GM19397 (cell line): Measurements from ENCODE around the gene KIRREL3.

ENCODE experiments used
- ATAC-seq: cut with Tn5 transposase; IDR thresholded peaks from one replicate; pipeline ENCODE4 v1.9.1; 2021; ENCODE audit warnings: mild to moderate bottlenecking, moderate library complexity; ENCODE audit not compliant: unreplicated experiment

KIRREL3 gene

DNA sequence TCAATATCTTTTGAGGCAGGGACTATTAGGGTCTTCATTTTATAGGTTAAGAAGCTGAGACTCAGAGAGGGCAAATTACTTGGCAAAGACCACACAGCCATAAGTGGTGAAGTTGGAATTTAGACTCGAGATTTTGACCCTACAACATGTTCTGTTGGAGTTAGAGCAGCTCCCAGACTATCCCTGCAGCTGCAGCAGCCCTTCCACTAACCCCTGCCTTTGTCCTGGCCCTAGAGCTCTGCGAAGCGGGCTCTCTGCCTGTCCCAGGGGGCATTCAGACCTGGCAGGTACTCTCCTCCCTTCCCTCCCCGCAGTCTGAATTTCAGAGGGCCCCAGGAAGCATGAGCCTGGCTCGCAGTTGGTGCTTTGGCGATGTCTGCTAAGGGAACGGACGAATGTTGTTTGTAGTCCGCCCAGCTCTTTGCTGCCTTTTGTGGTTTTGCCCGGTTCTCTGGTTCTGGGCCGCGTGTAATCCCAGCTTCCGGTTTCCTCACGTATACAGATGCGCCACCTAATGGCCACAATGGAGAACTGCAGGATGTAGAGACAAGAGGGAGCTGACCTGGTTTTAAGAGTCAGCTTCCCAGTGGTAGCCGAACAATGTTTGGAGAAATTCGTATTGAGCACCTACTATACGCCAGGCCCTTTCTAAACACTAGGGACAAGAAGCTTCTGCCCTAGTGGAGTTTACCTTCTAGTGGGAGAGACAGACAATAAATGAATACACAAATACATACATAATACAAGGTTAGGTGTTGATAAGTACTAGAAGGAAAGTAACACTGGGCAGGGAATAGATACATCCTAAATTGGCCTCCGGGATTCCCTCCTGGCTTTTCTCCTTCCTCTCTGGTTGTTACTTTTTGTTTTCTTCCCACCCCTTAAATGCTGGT lies 519.9 kb downstream of the KIRREL3 start:
- peak; percentile 68 for ATAC-seq

DNA sequence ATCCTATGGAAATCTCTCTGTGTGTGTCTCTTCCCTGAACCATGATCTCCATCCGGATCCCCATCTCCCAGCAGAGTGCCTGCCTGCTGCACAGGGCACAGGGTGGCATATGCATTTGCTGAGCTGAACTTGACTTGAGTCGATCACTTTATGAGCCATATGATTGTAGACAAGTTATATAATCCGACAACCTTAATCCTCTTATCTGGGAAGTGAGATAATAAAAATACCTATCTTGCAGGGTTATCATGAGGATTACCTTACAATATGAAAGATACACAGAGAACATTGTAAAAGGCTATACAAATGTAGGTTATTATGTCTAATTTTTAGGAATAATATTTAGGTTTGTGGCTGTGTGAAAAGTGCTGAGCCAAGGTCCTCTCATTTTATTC lies 520.6 kb downstream of the KIRREL3 start:
- ATAC-seq, result no peak

DNA sequence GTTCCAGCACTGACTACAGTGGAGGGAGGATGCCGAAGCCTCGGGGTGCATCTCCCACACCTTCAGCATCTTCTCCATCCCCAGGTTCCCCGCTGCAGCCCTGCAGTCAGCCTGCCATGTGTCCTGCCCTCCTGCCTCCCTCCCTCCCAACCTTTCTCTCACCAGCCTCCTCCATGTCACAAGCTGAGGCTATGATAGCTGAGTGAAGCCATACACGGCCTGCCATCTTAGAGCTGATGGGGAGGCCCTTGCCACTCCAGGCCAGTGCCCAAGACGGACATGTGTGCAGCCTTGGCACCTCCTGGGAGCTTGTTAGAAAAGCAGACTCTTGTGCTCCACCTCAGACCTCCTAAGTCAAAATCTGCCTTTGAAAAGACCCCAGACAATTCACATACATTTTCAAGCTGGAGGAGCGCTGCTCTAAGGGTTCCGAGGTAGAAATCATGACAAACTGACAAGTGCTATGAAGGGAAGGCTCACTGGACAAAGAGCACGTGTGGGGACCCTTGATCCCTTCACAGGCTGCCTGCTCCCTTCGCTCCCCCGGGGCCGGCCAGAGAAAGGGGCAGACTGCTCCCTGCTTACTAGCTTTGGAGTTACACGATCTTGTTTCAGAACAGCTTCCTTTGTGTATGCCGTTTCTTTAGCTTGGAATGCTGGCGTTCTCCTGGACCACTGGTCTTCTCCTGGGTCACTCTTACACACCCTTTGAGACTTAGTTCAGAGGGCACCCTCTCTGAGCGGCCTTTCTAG lies 521.2 kb downstream of the KIRREL3 start:
- ATAC-seq, result no peak

DNA sequence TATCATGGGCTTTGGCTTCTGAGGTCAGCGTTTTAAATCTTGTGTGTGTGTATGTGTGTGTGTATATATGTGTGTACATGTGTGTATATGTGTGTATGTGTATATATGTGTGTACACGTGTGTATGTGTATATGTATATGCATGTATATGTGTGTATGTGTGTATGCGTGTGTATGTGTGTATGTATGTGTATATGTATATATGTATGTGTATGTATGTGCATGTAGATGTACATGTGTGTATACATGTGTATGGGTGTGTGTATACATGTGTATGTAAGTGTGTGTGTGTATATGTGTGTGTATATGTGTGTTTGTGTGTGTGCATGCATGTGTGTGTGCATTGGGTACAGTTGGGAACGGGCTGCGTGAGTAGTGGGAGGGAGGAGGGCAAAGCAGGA lies 522.1 kb downstream of the KIRREL3 start:
- no peak for ATAC-seq

DNA sequence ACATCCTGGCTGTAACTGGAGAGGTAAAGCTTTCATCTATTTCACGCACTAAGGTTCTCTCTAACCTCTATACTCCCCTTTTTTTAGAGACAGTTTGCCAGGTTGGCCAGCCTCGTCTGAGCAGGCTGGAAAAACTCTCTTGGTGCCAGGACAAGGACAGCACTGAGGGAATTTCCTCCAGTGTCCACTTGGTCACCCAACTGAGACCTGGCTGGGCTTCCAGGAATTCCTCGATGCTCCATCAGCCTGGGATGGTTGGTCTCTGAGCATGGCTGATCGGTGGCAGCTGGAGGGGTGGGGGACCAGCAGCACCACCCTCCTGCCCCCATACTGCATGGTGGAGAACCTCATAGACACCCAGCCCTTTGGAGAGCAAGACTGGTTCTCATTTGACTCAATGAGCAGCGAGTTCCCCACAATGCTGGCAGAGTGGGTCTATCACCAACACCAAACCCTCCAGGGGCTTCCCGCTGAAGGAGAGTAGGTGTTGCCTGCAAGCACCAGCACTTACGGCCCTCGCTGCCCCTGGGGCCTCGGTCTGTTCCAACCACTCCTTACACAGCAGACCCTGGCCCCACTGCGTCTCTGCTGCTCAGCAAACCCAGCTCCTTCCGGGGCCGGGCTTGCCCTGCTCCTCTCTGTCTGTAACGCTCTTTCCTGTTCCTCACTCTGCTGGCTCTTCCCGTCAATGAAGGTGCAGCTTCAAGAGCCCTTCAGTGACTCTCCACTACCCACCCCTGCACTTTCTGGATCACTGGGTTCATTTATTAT lies 522.9 kb downstream of the KIRREL3 start:
- no peak for ATAC-seq

DNA sequence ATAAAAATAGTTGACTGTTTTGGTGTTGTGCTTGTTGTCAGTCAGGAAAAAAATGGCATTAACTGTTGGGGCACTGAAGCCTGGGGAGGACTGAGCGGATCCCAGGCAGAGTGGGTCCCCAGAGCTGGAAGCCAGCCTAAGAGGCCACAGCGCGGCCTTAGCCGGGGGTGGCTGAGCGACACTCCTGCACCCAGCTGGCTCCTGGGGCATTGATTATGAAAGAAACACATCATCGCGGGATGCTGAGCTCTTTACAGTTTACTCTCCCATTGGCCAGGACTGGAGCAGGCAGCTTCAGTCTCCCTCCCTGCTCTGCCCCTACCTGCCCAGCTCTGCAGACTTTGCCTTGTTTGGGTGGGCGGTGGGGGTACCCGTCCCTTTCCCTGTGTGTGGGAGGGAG lies 523.6 kb downstream of the KIRREL3 start:
- ATAC-seq, result no peak

DNA sequence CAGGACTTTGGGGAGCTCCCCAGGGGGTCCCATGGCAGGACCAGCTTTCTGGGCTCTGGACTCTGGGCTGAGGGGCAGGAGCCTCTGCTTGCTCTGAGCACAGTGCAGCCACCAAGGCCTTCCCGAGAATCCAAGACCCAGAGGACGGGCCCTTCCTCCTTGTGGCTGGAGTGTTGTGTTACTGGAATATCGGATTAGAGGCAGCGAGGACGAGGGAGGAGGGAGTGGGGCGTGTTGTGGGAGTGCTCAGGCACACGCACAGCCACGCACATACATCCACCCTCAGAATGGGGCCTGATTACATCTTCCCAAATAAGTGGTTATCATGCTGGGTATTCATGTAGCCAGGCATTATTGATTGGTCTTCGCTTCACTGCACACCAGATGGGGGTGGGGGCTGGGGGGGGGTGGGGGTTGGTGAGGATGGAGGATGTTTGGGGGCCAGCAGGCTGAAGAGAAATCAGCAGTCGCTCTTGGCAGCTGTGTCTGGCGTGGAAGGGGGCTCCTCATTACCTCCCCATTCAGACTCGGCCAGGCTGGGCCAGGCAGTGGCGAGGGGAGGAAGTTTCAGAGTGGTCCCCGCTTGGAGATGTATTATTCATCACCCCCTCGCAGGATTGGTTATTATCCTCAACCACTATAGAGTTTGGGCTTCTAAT lies 524.2 kb downstream of the KIRREL3 start:
- ATAC-seq, result no peak

DNA sequence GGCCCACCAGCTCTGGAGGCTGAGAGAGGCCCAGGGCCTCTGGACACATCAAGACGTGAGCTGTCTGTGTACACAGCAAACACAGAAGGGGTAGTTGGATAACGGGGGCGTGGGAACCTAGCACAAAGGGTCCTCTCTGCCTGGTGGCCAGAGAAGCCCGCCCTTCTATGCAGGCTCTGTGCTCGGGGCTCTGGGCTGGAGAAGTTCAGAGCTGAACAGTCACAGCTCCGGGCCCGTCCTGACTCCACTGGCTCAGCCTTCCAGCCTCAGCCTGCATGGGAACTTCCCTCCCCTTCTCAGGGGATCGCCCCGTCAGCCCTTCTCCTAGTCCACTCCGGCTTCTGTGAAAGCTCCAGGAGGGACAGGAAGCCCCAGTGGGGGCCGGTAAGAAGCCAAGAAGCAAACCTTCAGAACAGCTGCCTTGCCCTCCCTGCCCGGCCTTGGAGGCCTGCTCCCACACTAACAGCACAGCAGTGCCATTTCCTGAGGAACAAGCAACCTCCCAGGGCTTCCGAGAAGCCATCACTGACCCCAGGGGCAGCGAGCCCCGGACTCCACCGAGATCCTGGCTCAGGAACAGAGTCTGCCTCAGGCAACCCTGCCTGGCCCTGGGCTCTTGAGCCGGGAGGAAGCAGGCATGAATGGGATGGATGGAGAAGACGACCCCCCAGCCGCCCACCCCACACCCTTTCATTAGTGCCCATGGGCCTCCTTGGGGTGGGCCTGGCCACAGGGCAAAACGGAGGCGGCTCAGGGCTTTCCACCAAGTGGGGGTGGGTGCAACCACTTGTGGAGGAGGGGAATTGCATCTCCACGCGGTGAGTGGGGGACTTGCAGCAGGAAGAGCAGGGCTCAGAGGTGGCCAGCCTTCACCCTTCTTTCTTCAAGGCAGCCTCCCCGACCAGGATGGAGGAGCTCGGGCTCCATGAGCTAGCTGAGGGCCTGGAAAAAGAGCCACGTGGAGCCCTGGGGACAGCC lies 525.3 kb downstream of the KIRREL3 start:
- no peak for ATAC-seq

DNA sequence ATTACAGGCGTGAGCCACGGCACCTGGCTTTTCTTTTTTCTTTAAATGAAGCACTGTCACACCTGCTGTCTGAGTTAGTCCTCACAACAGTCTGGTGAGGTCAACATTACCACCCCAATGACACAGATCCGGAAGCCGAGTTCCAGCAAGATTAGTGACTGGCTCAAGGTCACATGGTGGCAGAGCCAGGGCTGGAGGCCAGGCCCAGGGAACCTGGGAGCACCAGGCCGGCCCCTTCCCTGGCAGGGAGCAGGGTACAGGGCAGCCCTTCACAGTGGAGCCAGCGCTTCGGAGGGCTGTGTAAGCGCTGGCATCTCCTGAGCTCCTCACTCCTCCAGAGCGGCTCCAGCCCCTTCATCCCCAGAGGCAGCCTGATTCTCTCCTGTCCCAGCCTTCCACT lies 526.4 kb downstream of the KIRREL3 start:
- ATAC-seq, result no peak

DNA sequence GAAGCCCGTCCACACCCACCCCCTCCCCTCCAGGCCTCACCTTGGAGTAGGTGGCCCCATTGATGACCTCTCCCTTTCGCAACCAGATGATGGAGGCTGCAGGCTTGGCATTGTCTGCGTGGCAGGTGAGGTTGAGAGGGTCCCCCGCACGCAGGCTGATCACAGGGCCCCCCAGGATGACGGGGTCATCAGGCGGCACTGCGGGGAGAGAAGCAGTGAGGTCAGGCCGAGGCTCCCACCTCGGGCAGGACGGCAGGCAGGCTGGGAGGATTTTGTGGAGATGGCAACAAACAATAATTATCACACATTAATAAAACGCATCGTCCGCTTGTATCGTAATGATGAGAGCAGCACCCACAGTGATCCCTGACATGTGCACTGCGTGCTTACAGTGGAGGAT lies 527.3 kb downstream of the KIRREL3 start:
- no peak for ATAC-seq

DNA sequence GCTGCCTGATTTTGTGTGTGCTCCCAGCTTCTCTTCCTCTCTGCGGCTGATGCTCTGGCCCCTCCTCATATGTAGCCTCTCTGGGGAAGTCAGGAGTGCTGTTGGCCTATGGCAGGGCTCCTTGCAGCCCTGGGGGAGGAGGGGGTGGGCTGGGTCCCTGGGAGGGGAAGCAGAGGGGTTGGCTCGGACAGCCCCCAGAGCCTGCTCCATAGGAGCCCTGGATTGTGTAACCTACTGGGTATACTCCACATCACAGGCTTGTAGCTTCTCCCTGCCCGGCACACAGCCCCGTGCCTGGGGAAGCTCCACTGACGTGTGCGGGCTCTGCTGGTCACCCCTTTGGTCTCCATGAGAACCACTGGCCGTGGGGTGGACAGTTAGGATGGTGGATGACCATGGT lies 531.3 kb downstream of the KIRREL3 start:
- no peak for ATAC-seq

DNA sequence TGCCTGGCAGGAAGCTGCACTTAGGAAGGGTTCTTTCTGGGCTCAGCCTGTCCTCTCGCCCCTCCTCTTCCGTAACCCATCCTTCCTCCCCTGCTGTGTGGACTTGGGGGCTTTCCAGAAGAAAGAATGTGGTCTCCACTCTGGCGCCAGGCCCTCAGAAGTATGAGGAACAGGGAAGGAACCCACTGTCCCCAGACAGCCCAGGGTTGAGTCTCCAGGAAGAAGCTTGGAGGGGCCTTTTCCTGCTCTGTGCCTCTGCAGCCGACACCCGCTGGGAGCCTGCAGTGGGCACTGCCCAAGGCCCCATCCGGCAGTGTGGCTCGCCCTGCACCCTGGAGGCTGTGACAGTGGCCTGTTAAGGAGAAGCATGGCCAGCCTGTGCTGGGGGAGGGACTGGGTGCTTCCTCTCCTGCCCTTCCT lies 532.5 kb downstream of the KIRREL3 start:
- ATAC-seq, result no peak

DNA sequence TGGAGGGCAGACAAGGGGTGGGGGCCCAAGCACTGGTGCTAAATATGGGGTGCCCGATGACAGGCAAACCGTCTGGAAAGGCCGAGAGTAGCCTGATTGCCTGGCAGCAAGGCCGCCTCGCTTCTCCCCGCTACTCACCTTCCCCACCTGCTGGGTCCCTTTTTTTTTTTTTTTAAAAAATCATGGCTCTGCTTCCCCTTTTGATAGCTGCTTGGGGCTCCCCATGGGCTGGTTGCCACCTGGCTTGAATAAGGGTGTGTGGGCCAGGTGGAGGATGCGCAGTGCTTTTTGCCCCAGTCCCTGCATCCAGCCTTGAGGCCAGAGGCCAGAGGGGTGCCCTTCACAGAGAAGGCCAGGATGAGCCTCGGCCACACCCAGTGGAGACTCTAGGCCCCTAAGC lies 533.1 kb downstream of the KIRREL3 start:
- no peak for ATAC-seq

DNA sequence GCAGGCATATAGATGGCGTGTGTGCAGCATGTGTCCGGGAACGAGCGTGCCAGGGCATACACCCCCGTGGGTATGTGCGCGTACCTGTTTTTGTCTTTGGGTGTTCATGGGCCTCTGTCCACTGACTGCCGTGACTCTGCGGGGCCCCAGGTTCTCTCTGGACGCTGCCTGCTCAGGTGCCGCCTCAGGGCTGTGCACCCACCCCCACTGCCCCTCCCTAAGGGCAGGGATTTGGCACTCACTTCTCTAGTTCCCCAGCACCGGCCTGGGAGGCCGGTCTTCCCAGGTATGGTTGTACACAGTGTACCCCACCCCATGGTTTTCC lies 533.6 kb downstream of the KIRREL3 start:
- ATAC-seq, result no peak

DNA sequence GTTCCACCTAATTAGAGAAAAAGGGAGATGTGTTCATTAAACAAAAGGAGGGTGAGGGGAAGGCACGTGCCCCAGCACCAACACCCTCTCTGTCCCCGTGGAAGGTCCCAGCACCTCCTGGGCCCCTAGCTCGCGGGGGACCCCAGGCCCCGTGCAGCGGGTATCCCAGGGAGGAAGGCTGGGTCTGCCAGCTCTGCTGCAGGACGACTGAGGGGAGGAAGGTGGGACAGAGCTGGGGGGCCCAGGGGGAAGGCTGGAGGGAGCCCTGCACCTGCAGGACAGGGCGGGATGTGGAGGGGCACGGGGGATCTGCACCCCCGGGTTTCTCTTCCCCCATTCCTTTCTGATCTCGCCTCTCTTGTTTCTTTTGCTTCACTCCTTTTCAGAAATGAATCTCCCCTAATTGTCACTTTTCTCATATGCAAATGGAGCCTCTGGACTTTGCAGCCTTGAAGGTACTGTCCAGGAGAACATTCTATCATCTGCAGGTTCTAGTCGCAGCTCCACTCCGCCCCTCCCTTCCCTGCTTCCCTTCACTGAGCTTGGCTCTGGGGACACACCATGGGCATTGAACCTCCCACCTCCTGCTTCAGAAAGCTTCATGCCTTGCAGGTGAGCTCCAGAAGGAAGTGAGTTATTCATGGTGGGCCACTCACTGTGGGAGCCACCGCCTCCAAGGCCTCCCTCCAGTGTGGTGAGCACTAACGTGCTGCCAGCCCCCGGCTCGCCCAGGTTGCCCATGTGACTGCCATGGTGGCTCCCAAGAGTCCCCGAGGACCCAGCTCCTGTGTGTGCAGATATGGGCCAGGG lies 534.1 kb downstream of the KIRREL3 start:
- no peak for ATAC-seq

DNA sequence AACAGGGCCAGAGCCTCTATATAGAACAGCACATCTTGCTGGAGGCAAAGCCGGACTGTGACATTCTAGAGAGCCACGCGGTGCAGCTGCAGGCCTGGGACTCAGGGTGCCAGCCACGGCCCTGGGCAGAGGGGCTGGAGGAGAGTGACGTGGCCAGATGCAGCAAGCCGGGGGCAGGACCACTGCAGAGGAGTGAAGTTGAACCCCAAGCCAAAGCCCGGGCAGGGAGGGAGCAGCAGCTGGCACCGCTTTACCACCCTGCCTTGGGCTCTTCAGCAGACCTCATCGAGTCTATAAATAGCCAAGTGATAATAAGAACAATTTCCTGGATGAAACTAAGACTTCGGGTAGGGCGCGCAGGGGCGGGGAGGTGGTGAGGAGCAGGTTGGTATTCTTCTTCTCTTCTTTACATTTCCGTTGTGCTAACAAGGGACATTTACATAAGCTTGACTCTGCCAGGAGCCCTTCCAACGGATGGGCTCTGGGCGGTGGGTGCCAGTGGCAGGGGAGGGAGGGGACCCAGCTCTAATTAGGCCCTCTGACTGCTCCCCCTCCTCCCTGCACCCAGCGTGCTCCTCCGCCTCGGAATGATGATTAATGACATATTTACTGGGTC lies 534.9 kb downstream of the KIRREL3 start:
- peak; percentile 82 for ATAC-seq

DNA sequence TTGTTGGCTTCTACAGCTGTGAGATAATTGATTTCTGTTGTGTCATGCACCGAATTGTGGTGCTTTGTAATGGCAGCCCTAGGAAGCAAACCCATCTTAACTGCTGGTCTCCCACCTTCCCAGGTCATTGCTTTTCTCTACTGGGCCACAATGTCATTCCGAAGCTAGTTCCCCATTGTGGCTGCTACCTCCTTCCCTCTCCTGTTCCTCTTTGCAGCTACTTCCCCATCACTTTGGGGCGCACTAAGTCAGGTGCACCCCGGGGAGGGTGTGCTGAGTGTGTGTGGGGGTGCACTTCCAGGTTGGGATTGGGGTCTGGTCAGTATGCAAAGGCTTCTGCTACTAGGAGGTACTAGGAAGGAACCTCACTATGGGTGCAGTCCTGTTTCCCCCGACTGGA lies 535.8 kb downstream of the KIRREL3 start:
- no peak for ATAC-seq

DNA sequence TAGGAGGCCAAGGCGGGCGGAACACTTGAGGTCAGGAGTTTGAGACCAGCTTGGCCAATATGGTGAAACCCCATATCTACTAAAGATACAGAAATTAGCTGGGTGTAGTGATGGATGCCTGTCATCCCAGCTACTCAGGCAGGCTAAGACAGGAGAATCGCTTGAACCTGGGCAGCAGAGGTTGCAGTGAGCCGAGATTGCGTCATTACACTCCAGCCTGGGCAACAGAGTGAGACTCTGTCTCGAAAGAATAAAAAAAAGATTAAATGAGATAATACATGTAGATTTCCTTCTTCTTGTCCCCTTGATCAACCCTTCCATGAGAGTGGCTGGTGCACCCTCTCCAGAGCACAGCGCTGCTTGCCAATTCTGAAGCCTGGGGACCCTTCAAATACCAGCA lies 538.1 kb downstream of the KIRREL3 start:
- ATAC-seq, result no peak

DNA sequence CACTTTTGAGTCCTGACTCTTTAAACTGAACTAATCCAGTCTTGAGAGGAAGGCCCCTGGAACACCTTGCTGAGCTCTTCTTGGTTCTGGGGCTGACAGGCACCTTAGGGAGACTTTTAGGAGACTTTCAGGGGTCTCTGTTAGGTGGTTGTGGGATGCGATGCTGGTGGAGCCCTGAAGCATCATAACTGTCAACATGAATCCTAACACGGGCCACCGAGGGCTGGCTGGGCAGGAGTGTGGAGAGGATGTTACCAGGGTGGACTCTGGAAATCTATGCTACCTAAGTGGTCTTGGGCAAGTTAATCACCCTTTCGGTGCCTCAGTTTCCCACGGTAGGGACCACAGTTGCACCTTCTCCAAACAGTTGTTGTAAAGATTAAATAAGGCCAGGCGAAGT lies 538.6 kb downstream of the KIRREL3 start:
- no peak for ATAC-seq
